ENCODE data around the gene MCAM.

Gene MCAM

GRCh38 chr11:119324189-119324588 lies 7.3 kb upstream of the MCAM start:
- DNase-seq, result no peak

- peak; percentile 69 for DNase-seq
Observed at GRCh38 chr11:119323532-119324033, 6.7 kb upstream of the MCAM start.

GRCh38 chr11:119322921-119323531 lies 6.1 kb upstream of the MCAM start:
- no peak for DNase-seq

- DNase-seq, result no peak
Observed at GRCh38 chr11:119322360-119322739, 5.4 kb upstream of the MCAM start.

- peak; percentile 75 for DNase-seq
Observed at GRCh38 chr11:119320776-119321524, 4.0 kb upstream of the MCAM start.

- no peak for DNase-seq
Observed at GRCh38 chr11:119320240-119320775, 3.4 kb upstream of the MCAM start.

GRCh38 chr11:119319700-119320239 lies 2.8 kb upstream of the MCAM start:
- DNase-seq, result peak; percentile 0

- no peak for DNase-seq
Observed at GRCh38 chr11:119319136-119319699, 2.3 kb upstream of the MCAM start.

- DNase-seq, result peak; percentile 61
Observed at GRCh38 chr11:119318240-119319135, 1.6 kb upstream of the MCAM start.

- DNase-seq, result no peak
Observed at GRCh38 chr11:119317592-119318239, 786 bp upstream of the MCAM start.

GRCh38 chr11:119316016-119316728 lies 758 bp downstream of the MCAM start:
- peak; percentile 33 for DNase-seq

GRCh38 chr11:119315131-119316015 lies 1.6 kb downstream of the MCAM start:
- peak; percentile 45 for DNase-seq

GRCh38 chr11:119314726-119315125 lies 2.2 kb downstream of the MCAM start:
- no peak for DNase-seq

- no peak for DNase-seq
Observed at GRCh38 chr11:119310682-119311052, 6.3 kb downstream of the MCAM start.

GRCh38 chr11:119309953-119310681 lies 6.8 kb downstream of the MCAM start:
- no peak for DNase-seq

- DNase-seq, result no peak
Observed at GRCh38 chr11:119309411-119309810, 7.5 kb downstream of the MCAM start.

- DNase-seq, result no peak
Observed at GRCh38 chr11:119307974-119308373, 9.0 kb downstream of the MCAM start.

- no peak for DNase-seq
Observed at GRCh38 chr11:119307219-119307618, 9.7 kb downstream of the MCAM start.

GRCh38 chr11:119306373-119306890 lies 10.5 kb downstream of the MCAM start:
- no peak for DNase-seq

All from EL (cell line).